Erythroblast (primary cell): ENCODE results near the gene TM9SF1.
"Not testable (repeated sequence)": the region's sequence is repeated elsewhere in the genome, so short reads cannot be mapped to it uniquely, and the experiment has no call there.

Experiments
- GATA1 ChIP-seq: IDR thresholded peaks from 2 replicates; pipeline ENCODE4 v1.6.1; 2011; ENCODE audit warnings: low read depth, mild to moderate bottlenecking, control low read depth, low read length, moderate library complexity
- POLR2A ChIP-seq: IDR thresholded peaks from 2 replicates; pipeline ENCODE4 v1.6.1; 2011; ENCODE audit warnings: mild to moderate bottlenecking, low read length

- TF ChIP-seq POLR2A, GATA1: not testable (repeated sequence)
These were observed 8.1 kb upstream of the TM9SF1 start for GRCh38 chr14:24203249-24203886.
